Measurements from ENCODE around the gene SLN.
"Not testable (repeated sequence)": the region's sequence is repeated elsewhere in the genome, so short reads cannot be mapped to it uniquely, and the experiment has no call there.

Gene SLN

DNA sequence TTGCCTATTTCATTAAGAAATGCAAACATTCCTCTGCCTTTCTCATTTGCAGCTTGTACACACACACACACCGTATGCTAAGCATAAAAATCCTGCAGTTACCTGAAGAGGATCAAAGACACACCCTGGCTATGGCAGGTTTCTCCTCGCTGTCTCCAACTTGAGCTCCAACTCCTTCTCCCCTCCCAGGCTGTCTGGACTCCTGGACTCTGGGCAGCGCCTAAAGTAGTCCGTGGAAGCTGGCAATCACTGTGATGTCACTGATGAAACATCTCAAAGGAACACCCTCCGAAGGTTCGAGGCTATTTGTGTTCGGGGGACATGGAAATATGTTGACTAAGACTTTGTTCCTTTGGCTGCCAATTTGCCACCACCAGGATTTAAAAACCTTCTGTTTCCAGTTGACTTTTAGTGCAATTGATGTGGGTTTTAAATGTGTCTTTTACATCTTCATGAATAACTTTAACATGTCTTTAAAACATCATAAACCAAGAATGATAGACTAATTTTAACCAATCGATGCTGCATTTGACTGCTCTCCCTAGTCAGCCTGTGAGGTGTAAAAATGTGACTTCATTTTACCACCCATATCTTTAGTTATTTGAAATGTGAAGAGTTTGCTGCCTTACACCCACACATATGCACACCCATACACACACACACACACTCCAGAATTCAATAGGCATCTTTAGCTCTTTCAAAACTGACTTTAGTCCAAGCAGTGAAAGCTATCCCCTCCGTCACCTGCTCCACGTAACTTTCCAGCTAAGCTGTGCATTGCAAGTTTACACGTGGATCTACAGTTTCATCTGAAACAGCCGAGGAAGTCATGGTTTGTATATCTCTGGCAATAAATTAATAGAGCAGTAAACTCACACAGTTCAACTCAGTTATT lies at the start of gene SLN:
TSS of gene SLN (minus strand) at position 196 of the 895 bp plus-strand sequence.
- no peak for DNase-seq

GRCh38 chr11:107758719-107759355 lies 47.0 kb upstream of the SLN start:
- not testable (repeated sequence) for DNase-seq

DNA sequence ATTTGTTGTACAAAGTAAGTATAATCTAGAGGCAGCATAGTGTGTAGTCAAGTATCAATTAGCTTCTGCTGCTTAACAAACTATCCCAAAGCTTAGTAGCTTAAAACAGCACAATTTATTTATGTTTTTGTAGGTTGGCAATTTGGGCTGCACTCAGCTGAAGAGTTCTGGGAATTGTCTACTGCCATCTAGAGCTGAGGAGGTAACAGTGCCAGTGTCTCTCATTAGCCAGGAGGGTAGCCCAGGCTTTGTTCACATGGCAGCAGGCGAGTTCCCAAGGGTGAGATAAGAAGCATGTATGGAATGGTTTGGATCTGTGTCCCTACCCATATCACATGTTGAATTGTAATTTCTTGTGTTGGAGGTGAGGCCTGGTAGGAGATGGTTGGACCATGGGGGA lies 45.8 kb upstream of the SLN start:
- DNase-seq = no peak

GRCh38 chr11:107756553-107756952 lies 44.7 kb upstream of the SLN start:
- no peak for DNase-seq

DNA sequence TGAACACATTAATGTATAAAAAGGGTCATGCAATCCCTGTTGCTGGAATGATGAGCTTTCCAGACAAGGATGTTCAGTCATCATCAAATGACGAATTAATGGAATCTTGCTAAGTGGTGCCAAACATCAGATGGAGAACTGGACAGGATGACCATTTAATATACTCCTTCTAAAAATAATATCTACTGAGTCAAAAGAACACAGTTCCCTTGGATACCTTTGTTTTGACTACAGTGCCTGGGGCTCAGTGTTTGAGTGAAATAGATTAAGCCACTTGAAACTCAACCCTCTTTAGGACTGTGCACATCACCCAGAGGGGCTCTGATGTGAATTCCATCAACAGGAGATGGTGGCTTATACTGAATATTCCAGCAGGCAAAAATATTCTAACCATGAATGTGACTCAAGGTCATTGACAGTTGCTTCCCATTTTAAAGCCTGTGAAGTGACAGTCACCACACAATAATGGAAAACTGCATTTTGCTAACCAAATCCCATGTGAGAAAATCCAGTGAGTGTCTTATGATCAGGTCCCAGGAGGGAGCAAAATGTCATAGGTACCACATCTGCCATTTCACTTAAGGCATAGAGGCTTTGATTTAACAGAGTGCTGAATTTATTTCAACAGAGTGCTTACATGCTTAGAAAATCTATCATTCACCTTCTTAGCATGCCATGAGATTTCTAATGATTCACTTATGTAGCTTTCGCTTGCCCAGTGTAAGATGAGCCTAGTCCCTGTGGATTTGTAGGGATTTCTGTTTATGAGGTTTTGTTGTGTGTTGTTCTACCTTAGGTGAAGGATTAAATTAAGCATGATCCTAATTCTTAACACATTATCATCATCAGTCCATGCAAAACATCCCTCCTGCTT lies 41.3 kb upstream of the SLN start:
- no peak for DNase-seq

DNA sequence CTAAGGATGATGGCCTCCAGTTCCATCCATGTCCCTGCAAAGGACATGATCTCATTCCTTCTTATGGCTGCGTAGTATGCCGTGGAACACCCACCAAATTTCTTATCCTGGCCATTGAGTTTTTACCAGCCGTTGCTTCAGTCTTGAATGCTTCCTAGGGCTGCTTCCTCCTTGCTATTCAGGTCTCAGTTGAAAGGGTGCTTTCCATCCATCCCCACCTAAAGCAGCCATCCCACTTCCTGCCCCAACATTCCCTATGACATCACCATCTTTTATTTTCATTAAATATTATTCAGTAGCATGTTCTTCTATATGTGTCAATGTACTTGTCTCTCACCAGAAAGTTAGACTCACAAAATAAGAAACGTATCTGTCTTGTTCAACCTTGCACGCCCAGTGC lies 40.7 kb upstream of the SLN start:
- DNase-seq = no peak

DNA sequence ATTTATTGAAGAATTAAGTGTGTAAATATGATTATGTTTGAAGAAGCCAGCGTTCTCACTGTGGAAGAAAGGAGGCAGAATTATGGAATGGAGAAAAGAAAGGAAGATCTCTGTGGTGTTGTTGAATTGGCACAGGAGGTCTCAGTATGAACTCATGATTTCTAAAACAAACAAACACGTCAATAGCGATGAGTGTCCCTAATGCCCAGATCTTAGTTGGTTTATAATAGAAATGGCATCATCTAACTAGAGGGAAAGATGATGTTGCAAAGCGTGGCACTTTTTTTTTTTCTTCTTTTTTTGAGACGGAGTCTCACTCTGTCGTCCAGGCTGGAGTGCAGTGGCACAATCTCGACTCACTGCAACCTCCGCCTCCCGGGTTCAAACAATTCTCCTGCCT lies 39.2 kb upstream of the SLN start:
- no peak for DNase-seq

DNA sequence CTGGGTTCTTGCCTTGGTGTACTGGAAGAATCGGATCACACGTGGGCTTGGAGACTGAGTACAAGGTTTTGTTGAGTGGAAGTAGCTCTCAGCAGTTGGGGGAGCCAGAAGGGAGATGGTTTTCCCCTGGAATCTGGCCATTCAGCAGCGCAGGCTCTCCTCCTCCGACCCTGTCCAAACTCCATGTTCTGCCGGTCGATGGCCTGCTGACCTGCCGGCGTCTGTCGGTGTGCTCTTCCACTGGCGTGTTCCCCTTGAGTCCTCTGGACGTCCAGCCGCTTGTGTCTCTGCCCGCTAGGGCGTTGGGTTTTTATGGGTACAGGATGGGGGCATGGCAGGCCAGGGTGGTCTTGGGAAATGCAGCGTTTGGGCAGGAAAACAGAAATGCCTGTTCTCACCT lies 38.5 kb upstream of the SLN start:
- DNase-seq = no peak

DNA sequence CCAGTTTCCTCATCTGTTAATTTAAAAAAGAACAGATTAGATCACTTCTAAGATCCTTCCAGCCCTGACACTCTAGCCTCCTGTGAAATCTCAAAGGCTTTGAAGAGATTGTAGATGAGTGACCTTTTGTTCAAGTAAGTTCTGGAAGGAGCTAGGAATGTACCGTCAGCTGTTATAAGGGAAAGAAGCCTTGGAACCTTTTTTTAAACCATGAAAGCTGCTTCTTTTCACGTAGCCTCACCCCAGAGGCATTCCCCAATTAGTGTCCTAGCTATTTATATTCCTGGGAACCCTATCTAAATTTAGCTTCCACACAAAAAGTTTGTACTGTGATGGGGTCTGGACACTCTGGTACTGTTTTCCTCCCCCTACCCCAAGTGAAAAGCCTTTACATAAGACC lies 35.8 kb upstream of the SLN start:
- DNase-seq = no peak

- DNase-seq = no peak
These were observed 32.9 kb upstream of the SLN start for GRCh38 chr11:107744736-107745135.

- DNase-seq = no peak
These were observed 31.3 kb upstream of the SLN start for GRCh38 chr11:107743191-107743590.

- no peak for DNase-seq
These were observed 29.4 kb upstream of the SLN start for GRCh38 chr11:107741044-107741823.

DNA sequence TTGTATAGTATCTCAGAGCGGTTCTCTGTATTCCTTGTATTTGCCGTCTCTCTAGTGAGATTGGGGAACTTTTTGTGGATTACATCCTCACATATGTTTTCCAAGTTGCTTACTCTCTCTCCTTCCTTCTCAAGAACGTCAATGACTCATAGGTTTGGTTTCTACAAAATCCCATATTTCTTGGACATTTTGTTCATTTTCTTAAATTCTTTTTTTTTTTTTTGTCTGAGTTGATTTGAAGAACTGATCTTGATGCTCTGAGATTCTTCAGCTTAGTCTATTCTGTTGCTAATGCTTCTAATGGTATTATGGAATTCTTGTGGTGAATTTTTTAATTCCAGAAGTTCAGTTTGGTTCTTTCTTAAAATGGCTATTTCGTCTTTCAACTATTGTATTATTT lies 28.4 kb upstream of the SLN start:
- DNase-seq = no peak

GRCh38 chr11:107736546-107736945 lies 24.7 kb upstream of the SLN start:
- DNase-seq = no peak

DNA sequence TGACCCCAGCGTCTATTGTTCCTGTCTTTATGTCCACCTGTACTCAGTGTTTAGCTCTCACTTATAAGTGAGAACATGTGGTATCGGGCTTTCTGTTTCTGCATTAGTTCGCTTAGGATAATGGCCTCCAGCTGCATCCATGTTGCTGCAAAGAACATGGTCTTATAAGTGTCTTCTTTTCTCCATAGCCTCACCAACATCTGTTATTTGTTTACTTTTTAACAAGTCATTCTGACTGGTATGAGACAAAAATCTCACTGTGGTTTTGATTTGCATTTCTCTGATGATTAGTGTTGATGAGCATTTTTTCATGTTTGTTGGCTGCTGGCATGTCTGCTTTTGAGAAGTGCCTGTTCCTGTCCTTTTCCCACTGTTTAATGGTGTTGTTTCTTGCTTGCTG lies 21.7 kb upstream of the SLN start:
- DNase-seq = no peak

GRCh38 chr11:107732689-107733051 lies 20.8 kb upstream of the SLN start:
- DNase-seq = no peak

DNA sequence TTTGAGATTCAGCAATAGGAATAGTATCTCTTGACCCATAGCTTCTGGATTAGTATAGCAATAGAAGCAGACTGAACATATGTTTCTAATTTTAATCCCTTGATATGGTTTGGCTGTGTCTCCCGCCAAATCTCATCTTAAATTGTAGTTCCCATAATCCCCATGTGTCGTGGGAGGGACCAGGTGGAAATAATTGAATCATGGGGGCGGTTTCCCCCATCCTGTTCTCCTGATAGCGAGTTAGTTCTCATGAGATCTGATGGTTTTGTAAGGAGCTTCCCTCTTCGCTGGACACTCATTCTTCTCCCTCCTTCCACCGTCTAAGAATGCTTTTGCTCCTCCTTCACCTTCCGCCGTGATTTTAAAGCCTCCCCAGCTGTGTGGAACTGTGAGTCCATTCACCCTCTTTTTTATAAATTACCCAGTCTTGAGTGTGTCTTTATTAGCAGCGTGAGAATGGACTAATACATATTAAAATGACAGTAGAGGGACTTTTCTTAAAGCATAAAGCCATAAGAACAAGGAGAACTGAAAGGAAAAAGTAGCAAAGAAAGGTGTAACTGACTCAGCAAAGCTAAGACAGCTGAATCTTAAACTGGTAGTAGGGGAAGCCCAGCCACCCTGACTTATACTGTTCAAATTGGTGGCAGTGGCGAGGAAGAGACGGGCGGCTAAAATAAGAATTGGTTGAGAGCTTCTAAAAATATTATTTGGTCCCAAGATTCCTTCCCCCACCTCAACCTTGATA lies 20.3 kb upstream of the SLN start:
- DNase-seq = no peak

DNA sequence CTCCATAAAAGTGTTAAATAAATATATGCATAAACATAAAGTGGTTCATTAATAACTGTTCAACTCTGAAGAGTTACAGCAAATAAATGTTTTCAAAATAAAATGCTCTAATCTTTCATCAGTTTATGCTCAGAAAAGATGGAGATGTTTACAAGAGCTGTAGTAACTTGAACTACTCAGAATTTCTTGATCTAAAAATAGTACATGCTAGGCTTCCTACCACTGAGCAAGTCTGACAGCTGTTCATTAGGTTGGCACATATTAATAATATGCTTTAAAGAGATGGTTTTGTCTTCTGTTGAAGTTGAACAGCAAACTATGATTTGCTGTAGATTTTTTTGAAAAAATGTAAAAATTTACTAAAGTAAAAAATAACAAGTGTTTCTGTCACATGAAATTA lies 10.8 kb upstream of the SLN start:
- no peak for DNase-seq

- DNase-seq = no peak
These were observed 9.4 kb upstream of the SLN start for GRCh38 chr11:107721207-107721606.

GRCh38 chr11:107720303-107720774 lies 8.5 kb upstream of the SLN start:
- DNase-seq = no peak

- no peak for DNase-seq
These were observed 7.9 kb upstream of the SLN start for GRCh38 chr11:107719557-107720302.
